HG03442 (cell line): ENCODE results near the gene MLLT3.

ENCODE experiments used
- ATAC-seq: cut with Tn5 transposase; IDR thresholded peaks from one replicate; pipeline ENCODE4 v1.9.1; 2021; ENCODE audit warnings: mild to moderate bottlenecking, moderate library complexity; ENCODE audit not compliant: unreplicated experiment

The MLLT3 gene

DNA sequence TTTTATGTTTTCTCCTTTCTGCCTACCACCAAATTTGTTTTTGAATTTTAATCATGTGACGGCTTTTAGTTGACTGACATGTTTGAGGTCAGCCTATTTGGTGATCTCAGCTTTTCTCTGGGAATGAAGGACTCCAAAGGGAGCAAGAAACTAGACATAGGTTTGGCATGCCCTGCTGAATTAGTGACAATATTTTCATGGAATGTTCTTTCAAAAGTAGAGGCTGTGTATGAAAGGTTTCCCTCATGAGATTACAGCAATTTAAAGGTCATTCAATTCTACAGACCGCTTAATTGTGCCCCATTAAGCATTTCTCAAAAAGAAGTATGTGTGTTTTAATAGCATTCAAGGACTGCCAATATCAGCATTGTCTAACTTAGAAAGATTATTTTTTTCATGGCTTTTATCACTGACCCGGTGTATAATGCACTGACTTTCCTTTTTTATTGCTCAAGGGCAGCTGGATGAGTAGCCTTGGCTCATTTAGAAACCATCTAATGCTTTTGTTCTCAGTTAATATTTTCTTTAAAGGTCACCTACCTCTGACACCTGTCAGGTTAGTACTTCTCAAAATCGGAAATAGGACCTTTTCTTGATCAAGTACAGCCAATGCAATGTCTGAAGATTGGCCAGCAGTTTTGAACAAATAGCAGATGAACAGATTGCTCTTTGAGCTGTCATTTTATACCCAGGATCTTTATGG is 8.1 kb upstream of the MLLT3 start:
- ATAC-seq = no peak

GRCh38 chr9:20625003-20625349 is 2.7 kb upstream of the MLLT3 start:
- no peak for ATAC-seq

DNA sequence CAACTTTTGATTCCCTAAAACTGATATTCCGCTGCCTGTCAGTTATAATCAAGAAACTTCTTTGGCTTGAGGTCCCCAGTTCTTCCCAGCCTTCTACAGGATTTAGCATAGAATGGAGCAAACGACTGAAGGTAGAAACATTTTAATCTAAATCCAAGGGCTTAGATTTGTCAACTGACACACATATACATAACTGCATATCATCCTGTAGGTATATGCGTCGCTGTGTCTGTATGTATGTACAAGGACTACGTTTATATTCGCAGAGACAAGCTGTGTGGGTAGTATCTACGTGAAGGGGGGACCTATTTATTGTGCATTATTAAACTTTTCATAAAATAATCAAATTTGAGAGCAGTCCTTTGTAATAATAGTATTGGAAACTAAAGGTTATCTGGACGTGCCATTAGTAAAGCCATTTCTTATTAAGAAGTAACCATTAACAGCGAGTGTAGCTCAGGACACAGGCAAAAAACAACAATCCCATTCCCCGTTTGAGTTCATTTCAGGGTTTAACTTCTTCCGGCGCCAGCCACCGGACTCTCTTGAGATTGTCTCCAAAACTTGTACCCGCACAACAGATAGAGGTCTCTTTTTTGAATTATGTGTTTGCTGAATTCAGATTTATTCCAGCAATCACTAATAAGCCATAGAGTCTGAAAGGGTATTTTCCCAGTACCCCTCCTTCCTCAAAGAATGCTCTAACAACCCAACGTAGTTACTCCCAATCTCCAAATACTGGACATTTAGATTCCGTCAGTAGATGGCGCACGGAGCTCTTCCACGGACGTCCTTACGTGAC is 2.1 kb upstream of the MLLT3 start:
- ATAC-seq = no peak

GRCh38 chr9:20623748-20624124 is 1.4 kb upstream of the MLLT3 start:
- no peak for ATAC-seq

GRCh38 chr9:20623021-20623747 is 885 bp upstream of the MLLT3 start:
- ATAC-seq = no peak

GRCh38 chr9:20621471-20622329 is 599 bp downstream of the MLLT3 start:
- ATAC-seq = peak; percentile 18

GRCh38 chr9:20620650-20621470 is 1.4 kb downstream of the MLLT3 start:
- ATAC-seq = no peak

GRCh38 chr9:20619487-20620200 is 2.7 kb downstream of the MLLT3 start:
- ATAC-seq = no peak

GRCh38 chr9:20618361-20618802 is 3.9 kb downstream of the MLLT3 start:
- no peak for ATAC-seq

GRCh38 chr9:20616808-20617207 is 5.5 kb downstream of the MLLT3 start:
- ATAC-seq = no peak

DNA sequence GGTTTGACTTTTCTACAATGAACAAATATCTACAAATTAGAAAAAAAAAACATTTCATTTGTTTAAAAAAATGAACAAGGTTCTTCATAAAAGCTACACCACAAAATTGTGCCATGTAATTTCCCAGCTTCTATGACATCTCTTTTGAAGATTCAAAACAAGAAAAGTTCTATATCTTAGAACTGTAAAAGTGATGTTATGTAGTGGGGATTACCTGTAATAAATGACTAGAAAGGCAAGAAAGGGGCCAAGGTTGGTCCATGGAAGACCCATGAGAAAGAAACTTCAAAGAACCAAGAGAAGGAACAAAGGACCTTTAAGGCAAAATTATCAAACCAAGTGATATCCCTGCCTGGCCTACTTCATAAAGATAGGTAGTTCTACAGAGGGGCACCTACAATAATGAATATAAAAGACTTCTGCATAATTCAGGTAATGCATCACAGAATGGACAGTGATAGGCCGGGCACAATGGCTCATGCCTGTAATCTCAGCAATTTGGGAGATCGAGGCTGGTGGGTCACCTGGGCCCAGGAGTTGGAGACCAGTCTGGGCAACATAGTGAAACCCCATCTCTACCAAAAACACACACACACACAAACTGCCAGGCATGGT is 7.6 kb downstream of the MLLT3 start:
- ATAC-seq = no peak

DNA sequence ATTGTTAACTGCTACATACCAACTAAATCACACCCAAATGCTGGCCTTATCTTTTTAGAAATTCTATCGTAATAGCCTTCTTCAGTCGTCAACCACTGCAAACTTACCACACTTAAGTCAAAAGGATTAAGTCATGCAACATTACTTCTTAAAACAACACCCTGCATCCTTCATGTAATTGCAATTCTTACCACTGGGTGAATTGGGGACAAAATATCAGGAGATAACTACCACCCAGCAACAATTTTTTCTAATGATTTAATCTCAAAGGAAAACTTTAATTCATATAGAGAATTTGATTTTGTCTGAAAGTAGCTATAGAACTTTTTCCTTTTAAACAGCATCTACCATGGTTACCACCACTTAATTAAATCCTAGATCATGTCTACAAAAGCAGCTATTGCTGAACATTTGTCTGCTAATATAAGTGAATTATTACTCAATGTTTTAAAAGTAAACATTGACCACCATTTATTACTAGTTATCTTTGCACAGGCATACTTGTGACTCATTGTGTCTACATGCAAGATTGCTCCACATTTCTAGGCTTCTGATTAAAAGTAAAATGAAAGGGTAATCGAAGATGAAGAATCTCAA is 10.5 kb downstream of the MLLT3 start:
- no peak for ATAC-seq

GRCh38 chr9:20610591-20610990 is 11.7 kb downstream of the MLLT3 start:
- ATAC-seq = no peak

DNA sequence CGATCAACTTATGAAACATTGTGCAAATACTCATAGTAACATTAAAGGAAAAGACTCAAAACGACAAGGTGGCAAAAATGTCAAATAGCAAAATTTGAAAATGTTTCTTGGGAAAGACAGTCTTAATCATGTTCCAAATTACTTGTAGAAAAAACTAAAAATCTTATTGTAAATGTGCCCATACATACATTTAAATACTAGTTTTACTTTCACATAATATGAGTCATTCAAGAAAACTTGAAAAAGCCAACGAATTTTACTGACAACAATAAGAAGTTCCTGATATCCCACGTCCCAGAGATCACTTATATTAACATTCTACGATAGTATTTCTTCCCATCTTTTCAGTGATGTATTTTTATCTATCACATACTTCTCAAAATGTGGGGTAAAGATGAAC is 13.7 kb downstream of the MLLT3 start:
- no peak for ATAC-seq

- ATAC-seq = no peak
Measured at GRCh38 chr9:20606652-20607051, 15.6 kb downstream of the MLLT3 start.

- peak; percentile 83 for ATAC-seq
Measured at GRCh38 chr9:20604562-20604961, 17.7 kb downstream of the MLLT3 start.

GRCh38 chr9:20603524-20604268 is 18.6 kb downstream of the MLLT3 start:
- ATAC-seq = no peak

GRCh38 chr9:20601292-20601691 is 21.0 kb downstream of the MLLT3 start:
- ATAC-seq = no peak
